Measurements from ENCODE around the gene CCDC167. TPM values are rescaled to one million over a fixed set of nuclear protein-coding genes. Genes with fewer than 3 reads are reported as not detected.

Gene CCDC167
- total RNA-seq, 2 experiments from 2014 or later = 60.4 to 65.2 TPM

GRCh38 chr6:37538107-37538506 is 38.4 kb upstream of the CCDC167 start:
- CTCF ChIA-PET = interaction anchor here (0.7 to 2.1 kb wide), 4 partner anchors 10 to 116 kb away, joined by 3 to 13 read pairs (median 5); no protein-coding TSS in a partner anchor
- no peak for DNase-seq
- POLR2A ChIA-PET = interaction anchor here (0.7 kb wide), 1 partner anchor 43 kb away, joined by 3 read pairs; no protein-coding TSS in a partner anchor
- Mint-ChIP-seq H3K4me3 (no peak overlapping the region), H3K27me3 (no peaks in the 10 kb centered on the region), H3K27ac (no peak overlapping the region), H3K36me3 (no peaks in the 10 kb centered on the region), H3K9me3 (no peaks in the 10 kb centered on the region), H3K4me1 (ENCODE audit: low read depth) (peaks cover 8% of the 10 kb centered on the region)
- intact Hi-C loops (cut with micrococcal nuclease) = no loop called here

- ChIA-PET POLR2A (interaction anchor here (0.7 to 1.1 kb wide), 2 partner anchors 16 to 42 kb away, joined by 3 read pairs; no protein-coding TSS in a partner anchor), CTCF (interaction anchor here (1.0 to 2.1 kb wide), 2 partner anchors 9 to 116 kb away, joined by 3 to 13 read pairs; no protein-coding TSS in a partner anchor)
- Mint-ChIP-seq H3K27me3 (no peaks in the 10 kb centered on the region), H3K4me1 (ENCODE audit: low read depth) (peaks cover 8% of the 10 kb centered on the region), H3K9me3 (no peaks in the 10 kb centered on the region), H3K27ac (no peak overlapping the region), H3K36me3 (no peaks in the 10 kb centered on the region), H3K4me3 (no peak overlapping the region)
- no peak for DNase-seq
- intact Hi-C loops (cut with micrococcal nuclease) = no loop called here
These were observed 37.9 kb upstream of the CCDC167 start for GRCh38 chr6:37537548-37537947.

- POLR2A ChIA-PET = interaction anchor here (1.1 kb wide), 1 partner anchor 16 kb away, joined by 3 read pairs; no protein-coding TSS in a partner anchor
- Mint-ChIP-seq H3K4me3 (no peak overlapping the region), H3K9me3 (no peaks in the 10 kb centered on the region), H3K4me1 (ENCODE audit: low read depth) (peaks cover 8% of the 10 kb centered on the region), H3K27ac (no peak overlapping the region), H3K36me3 (no peaks in the 10 kb centered on the region), H3K27me3 (no peaks in the 10 kb centered on the region)
- DNase-seq = no peak
- intact Hi-C loops (cut with micrococcal nuclease) = no loop called here
- CTCF ChIA-PET = interaction anchor here (2.1 kb wide), 1 partner anchor 8 kb away, joined by 13 read pairs; no protein-coding TSS in a partner anchor
These were observed 36.9 kb upstream of the CCDC167 start for GRCh38 chr6:37536491-37537190.

- Mint-ChIP-seq H3K27ac (no peak overlapping the region), H3K27me3 (no peaks in the 10 kb centered on the region), H3K9me3 (no peaks in the 10 kb centered on the region), H3K36me3 (no peaks in the 10 kb centered on the region), H3K4me1 (ENCODE audit: low read depth) (peaks cover 6% of the 10 kb centered on the region), H3K4me3 (peak overlapping the region; percentile 38)
- intact Hi-C loops (cut with micrococcal nuclease) = no loop called here
- ChIA-PET CTCF (interaction anchor here (0.7 to 1.0 kb wide), 2 partner anchors 30 to 31 kb away, joined by 3 to 5 read pairs; no protein-coding TSS in a partner anchor), POLR2A (no interaction called here)
- peak; percentile 31 for DNase-seq
These were observed 36.2 kb upstream of the CCDC167 start for GRCh38 chr6:37535759-37536490.

GRCh38 chr6:37535428-37535758 is 35.7 kb upstream of the CCDC167 start:
- Mint-ChIP-seq H3K36me3 (no peaks in the 10 kb centered on the region), H3K4me1 (ENCODE audit: low read depth) (peaks cover 6% of the 10 kb centered on the region), H3K27me3 (no peaks in the 10 kb centered on the region), H3K27ac (no peak overlapping the region), H3K9me3 (no peaks in the 10 kb centered on the region), H3K4me3 (no peak overlapping the region)
- intact Hi-C loops (cut with micrococcal nuclease) = no loop called here
- ChIA-PET POLR2A (no interaction called here), CTCF (interaction anchor here (0.7 to 1.0 kb wide), 2 partner anchors 30 to 32 kb away, joined by 3 to 5 read pairs; no protein-coding TSS in a partner anchor)
- no peak for DNase-seq

- H3K4me3 Mint-ChIP-seq = no peak overlapping the region
- peaks cover 6% of the 10 kb centered on the region for H3K4me1 Mint-ChIP-seq (ENCODE audit: low read depth)
- intact Hi-C loops (cut with micrococcal nuclease) = no loop called here
- no peak for DNase-seq
- no peaks in the 10 kb centered on the region for H3K27me3 Mint-ChIP-seq
- CTCF ChIA-PET = no interaction called here
- POLR2A ChIA-PET = interaction anchor here (0.7 kb wide), 1 partner anchor 13 kb away, joined by 3 read pairs; no protein-coding TSS in a partner anchor
- H3K36me3 Mint-ChIP-seq = no peaks in the 10 kb centered on the region
- no peak overlapping the region for H3K27ac Mint-ChIP-seq
- no peaks in the 10 kb centered on the region for H3K9me3 Mint-ChIP-seq
These were observed 35.2 kb upstream of the CCDC167 start for GRCh38 chr6:37534893-37535292.

GRCh38 chr6:37532122-37532521 is 32.4 kb upstream of the CCDC167 start:
- intact Hi-C loops (cut with micrococcal nuclease) = no loop called here
- Mint-ChIP-seq H3K4me3 (no peak overlapping the region), H3K27ac (no peak overlapping the region), H3K4me1 (ENCODE audit: low read depth) (peaks cover 2% of the 10 kb centered on the region), H3K36me3 (no peaks in the 10 kb centered on the region), H3K9me3 (no peaks in the 10 kb centered on the region), H3K27me3 (no peaks in the 10 kb centered on the region)
- ChIA-PET POLR2A (no interaction called here), CTCF (interaction anchor here (0.9 to 2.0 kb wide), 3 partner anchors 15 to 160 kb away, joined by 3 to 7 read pairs (median 4); no protein-coding TSS in a partner anchor)
- DNase-seq = no peak

GRCh38 chr6:37531437-37532036 is 31.8 kb upstream of the CCDC167 start:
- ChIA-PET CTCF (interaction anchor here (0.9 to 2.0 kb wide), 3 partner anchors 14 to 161 kb away, joined by 3 to 7 read pairs (median 4); no protein-coding TSS in a partner anchor), POLR2A (no interaction called here)
- no peak overlapping the region for H3K27ac Mint-ChIP-seq
- no peak for DNase-seq
- H3K4me3 Mint-ChIP-seq = no peak overlapping the region
- no peaks in the 10 kb centered on the region for H3K9me3 Mint-ChIP-seq
- intact Hi-C loops (cut with micrococcal nuclease) = no loop called here
- no peaks in the 10 kb centered on the region for H3K36me3 Mint-ChIP-seq
- no peaks in the 10 kb centered on the region for H3K27me3 Mint-ChIP-seq
- H3K4me1 Mint-ChIP-seq (ENCODE audit: low read depth) = peaks cover 7% of the 10 kb centered on the region

- ChIA-PET CTCF (interaction anchor here (0.9 to 1.5 kb wide), 2 partner anchors 14 to 46 kb away, joined by 3 to 4 read pairs; no protein-coding TSS in a partner anchor), POLR2A (no interaction called here)
- intact Hi-C loops (cut with micrococcal nuclease) = no loop called here
These were observed 31.3 kb upstream of the CCDC167 start for GRCh38 chr6:37531026-37531425.

GRCh38 chr6:37530297-37530696 is 30.6 kb upstream of the CCDC167 start:
- Mint-ChIP-seq H3K4me1 (ENCODE audit: low read depth) (peaks cover 14% of the 10 kb centered on the region), H3K4me3 (no peak overlapping the region), H3K9me3 (no peaks in the 10 kb centered on the region), H3K27me3 (no peaks in the 10 kb centered on the region), H3K27ac (no peak overlapping the region), H3K36me3 (no peaks in the 10 kb centered on the region)
- ChIA-PET POLR2A (no interaction called here), CTCF (interaction anchor here (1.5 to 2.9 kb wide), 2 partner anchors 35 to 45 kb away, joined by 3 to 13 read pairs; no protein-coding TSS in a partner anchor)
- intact Hi-C loops (cut with micrococcal nuclease) = no loop called here
- DNase-seq = no peak

More at GRCh38 chr6:37531026-37531425, 31.3 kb upstream of the CCDC167 start:
- peaks cover 10% of the 10 kb centered on the region for H3K4me1 Mint-ChIP-seq (ENCODE audit: low read depth)
- H3K27ac Mint-ChIP-seq = no peak overlapping the region
- no peaks in the 10 kb centered on the region for H3K9me3 Mint-ChIP-seq
- H3K27me3 Mint-ChIP-seq = no peaks in the 10 kb centered on the region
- H3K36me3 Mint-ChIP-seq = no peaks in the 10 kb centered on the region
- DNase-seq = no peak
- H3K4me3 Mint-ChIP-seq = no peak overlapping the region

- Mint-ChIP-seq H3K27ac (no peak overlapping the region), H3K9me3 (no peaks in the 10 kb centered on the region), H3K4me3 (no peak overlapping the region), H3K4me1 (ENCODE audit: low read depth) (peaks cover 26% of the 10 kb centered on the region), H3K36me3 (no peaks in the 10 kb centered on the region), H3K27me3 (no peaks in the 10 kb centered on the region)
- intact Hi-C loops (cut with micrococcal nuclease) = no loop called here
- ChIA-PET POLR2A (no interaction called here), CTCF (interaction anchor here (2.8 to 2.9 kb wide), 2 partner anchors 9 to 37 kb away, joined by 13 read pairs; no protein-coding TSS in a partner anchor)
- no peak for DNase-seq
These were observed 28.8 kb upstream of the CCDC167 start for GRCh38 chr6:37528541-37528940.
